ENCODE results near the gene MPV17L.

DNA sequence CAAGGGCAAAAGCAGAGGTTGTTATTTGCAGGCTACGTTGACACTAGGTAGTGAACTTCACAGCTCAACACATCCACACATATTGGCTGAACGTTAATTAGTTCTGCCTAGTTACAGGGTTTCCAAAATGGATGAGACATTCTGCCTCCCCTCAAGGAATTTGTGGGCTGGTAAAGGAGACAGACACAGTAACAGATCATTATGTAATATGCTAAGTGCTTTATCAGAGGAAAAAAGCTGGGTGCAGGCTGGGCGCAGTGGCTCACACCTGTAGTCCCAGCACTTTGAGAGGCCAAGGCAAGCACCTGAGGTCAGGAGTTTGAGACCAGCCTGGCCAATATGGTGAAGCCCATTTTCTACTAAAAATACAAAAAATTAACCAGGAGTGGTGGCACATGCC is 65.0 kb downstream of the MPV17L start:
- TF ChIP-seq, protein P1, sequence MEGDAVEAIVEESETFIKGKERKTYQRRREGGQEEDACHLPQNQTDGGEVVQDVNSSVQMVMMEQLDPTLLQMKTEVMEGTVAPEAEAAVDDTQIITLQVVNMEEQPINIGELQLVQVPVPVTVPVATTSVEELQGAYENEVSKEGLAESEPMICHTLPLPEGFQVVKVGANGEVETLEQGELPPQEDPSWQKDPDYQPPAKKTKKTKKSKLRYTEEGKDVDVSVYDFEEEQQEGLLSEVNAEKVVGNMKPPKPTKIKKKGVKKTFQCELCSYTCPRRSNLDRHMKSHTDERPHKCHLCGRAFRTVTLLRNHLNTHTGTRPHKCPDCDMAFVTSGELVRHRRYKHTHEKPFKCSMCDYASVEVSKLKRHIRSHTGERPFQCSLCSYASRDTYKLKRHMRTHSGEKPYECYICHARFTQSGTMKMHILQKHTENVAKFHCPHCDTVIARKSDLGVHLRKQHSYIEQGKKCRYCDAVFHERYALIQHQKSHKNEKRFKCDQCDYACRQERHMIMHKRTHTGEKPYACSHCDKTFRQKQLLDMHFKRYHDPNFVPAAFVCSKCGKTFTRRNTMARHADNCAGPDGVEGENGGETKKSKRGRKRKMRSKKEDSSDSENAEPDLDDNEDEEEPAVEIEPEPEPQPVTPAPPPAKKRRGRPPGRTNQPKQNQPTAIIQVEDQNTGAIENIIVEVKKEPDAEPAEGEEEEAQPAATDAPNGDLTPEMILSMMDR (IDR thresholded peaks at IDR 0.05; ENCODE audit: low read depth, low read length), result no peak
- TF ChIP-seq EZH2phosphoT487 (IDR thresholded peaks at IDR 0.05; ENCODE audit: low read depth), result no peak
